ENCODE measurements around the gene IMMP2L. TPM values are rescaled to one million over a fixed set of nuclear protein-coding genes. Genes with fewer than 3 reads are reported as not detected.

IMMP2L gene
- total RNA-seq, 1 donor from 2014 or later, result 21.5 TPM

DNA sequence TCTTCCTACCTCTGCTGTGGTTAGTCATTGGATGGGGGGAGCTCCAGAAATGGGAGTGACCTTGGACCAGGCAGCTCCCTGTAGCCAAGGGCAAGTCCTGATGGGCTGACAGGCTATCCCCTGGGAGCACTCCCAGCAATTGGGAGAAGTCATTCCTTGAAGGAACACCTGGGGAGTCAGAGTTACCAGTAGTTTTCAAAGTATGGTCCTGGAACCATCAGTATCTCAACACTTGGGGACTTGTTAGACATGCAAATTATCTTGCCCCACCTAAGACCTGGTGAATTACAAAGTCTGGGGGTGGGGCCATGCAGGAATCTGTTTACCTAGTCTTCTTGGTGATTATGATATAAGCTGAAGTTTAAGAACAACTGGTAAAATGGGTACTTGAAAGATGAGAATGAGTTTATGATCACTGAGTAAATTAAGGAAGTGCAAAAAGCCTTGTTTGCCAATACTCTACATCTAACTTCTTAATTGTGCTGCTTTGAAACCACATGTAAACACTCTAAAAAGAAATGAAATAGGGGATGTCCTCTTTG, 758.6 kb downstream of the IMMP2L start:
- H3K4me1 ChIP-seq, result peaks cover 5% of the 10 kb centered on the region

DNA sequence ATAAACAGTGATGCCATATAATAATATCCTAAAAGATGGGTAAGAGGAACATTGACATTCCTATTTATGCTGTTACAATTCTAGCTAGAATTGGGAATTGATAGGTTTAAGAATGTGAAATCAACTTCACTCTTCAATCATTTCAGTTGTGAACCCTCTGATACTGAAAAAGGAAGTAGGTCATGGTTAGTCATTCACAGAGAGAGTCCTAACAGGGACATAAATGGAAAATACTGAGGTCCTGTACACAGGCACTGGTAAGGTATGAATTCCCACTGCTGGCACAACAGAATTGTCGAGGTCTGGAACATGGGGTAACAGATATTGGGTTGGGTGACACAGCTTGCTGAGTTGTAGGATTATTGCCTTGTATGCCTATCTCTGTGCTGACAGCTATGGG, 760.8 kb downstream of the IMMP2L start:
- no peaks in the 10 kb centered on the region for H3K36me3 ChIP-seq
- H3K27ac ChIP-seq, result no peak overlapping the region
- H3K79me2 ChIP-seq (ENCODE audit: low read depth), result no peaks in the 10 kb centered on the region
- H3K4me2 ChIP-seq, result no peak overlapping the region
- peaks cover 6% of the 10 kb centered on the region for H3K4me1 Mint-ChIP-seq
- H3K4me1 ChIP-seq, result no peaks in the 10 kb centered on the region
- no peaks in the 10 kb centered on the region for H3F3A ChIP-seq (ENCODE audit: low read depth)
- H2AFZ ChIP-seq (replicated peaks), result no peak overlapping the region
- no peak overlapping the region for H3K27ac Mint-ChIP-seq
- no peaks in the 10 kb centered on the region for H3K9me3 ChIP-seq (ENCODE audit: low read depth)
- no peaks in the 10 kb centered on the region for H3K27me3 Mint-ChIP-seq (ENCODE audit: insufficient read depth, low read depth)
- H3K27me3 ChIP-seq, result no peaks in the 10 kb centered on the region
- TF ChIP-seq EZH2phosphoT487 (IDR thresholded peaks at IDR 0.05), result no peak
- TF ChIP-seq, protein P1, sequence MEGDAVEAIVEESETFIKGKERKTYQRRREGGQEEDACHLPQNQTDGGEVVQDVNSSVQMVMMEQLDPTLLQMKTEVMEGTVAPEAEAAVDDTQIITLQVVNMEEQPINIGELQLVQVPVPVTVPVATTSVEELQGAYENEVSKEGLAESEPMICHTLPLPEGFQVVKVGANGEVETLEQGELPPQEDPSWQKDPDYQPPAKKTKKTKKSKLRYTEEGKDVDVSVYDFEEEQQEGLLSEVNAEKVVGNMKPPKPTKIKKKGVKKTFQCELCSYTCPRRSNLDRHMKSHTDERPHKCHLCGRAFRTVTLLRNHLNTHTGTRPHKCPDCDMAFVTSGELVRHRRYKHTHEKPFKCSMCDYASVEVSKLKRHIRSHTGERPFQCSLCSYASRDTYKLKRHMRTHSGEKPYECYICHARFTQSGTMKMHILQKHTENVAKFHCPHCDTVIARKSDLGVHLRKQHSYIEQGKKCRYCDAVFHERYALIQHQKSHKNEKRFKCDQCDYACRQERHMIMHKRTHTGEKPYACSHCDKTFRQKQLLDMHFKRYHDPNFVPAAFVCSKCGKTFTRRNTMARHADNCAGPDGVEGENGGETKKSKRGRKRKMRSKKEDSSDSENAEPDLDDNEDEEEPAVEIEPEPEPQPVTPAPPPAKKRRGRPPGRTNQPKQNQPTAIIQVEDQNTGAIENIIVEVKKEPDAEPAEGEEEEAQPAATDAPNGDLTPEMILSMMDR (IDR thresholded peaks at IDR 0.05), result no peak
- no peak for TF ChIP-seq EZH2 (IDR thresholded peaks at IDR 0.05)
- no peak for DNase-seq (ENCODE audit: low spot score)
- H3K36me3 Mint-ChIP-seq, result no peaks in the 10 kb centered on the region
- H4K20me1 ChIP-seq (ENCODE audit: low read depth), result no peaks in the 10 kb centered on the region
- no peak overlapping the region for H3K4me3 Mint-ChIP-seq
- no peaks in the 10 kb centered on the region for H3K9me3 Mint-ChIP-seq
- no peak overlapping the region for H3K4me3 ChIP-seq
- no peak overlapping the region for H3K9ac ChIP-seq

More for the DNA sequence above, 758.6 kb downstream of the IMMP2L start:
- Histone ChIP-seq H3K27ac (no peak overlapping the region), H3K9me3 (ENCODE audit: low read depth) (no peaks in the 10 kb centered on the region), H3K79me2 (ENCODE audit: low read depth) (no peaks in the 10 kb centered on the region), H2AFZ (replicated peaks) (no peak overlapping the region), H3K9ac (no peak overlapping the region), H3K4me3 (no peak overlapping the region), H4K20me1 (ENCODE audit: low read depth) (no peaks in the 10 kb centered on the region), H3K36me3 (no peaks in the 10 kb centered on the region), H3K27me3 (no peaks in the 10 kb centered on the region), H3K4me2 (no peak overlapping the region), H3F3A (ENCODE audit: low read depth) (no peaks in the 10 kb centered on the region)
- DNase-seq (ENCODE audit: low spot score), result no peak
- no peaks in the 10 kb centered on the region for H3K36me3 Mint-ChIP-seq
- TF ChIP-seq, protein P1 (IDR thresholded peaks at IDR 0.05), result no peak
- TF ChIP-seq EZH2phosphoT487 (IDR thresholded peaks at IDR 0.05), result no peak
- TF ChIP-seq EZH2 (IDR thresholded peaks at IDR 0.05), result no peak
- no peaks in the 10 kb centered on the region for H3K27me3 Mint-ChIP-seq (ENCODE audit: insufficient read depth, low read depth)
- peaks cover 9% of the 10 kb centered on the region for H3K4me1 Mint-ChIP-seq
- H3K9me3 Mint-ChIP-seq, result no peaks in the 10 kb centered on the region
- H3K27ac Mint-ChIP-seq, result no peak overlapping the region
- H3K4me3 Mint-ChIP-seq, result no peak overlapping the region

DNA sequence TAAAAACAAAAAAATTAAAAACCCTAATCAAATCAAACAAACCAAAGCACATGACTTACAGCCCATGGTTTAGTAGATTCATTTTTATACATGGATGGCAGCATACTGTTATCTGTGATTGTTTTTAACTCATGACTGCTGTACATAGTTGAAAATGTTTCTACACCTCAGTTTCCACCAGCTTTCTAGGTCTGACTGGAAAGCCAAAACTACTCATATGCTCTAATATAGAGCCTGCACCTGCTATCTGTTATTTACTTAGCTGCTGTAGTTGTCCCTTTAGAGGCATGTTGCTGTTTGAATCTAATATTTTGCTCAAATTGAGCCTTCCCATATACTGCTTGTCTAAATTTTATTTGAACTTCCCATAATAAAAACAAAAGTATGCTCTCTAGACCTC, 761.3 kb downstream of the IMMP2L start:
- no peak overlapping the region for H3K27ac ChIP-seq
- no peaks in the 10 kb centered on the region for H3K27me3 Mint-ChIP-seq (ENCODE audit: insufficient read depth, low read depth)
- no peak overlapping the region for H2AFZ ChIP-seq (replicated peaks)
- H3K36me3 ChIP-seq, result no peaks in the 10 kb centered on the region
- no peak for DNase-seq (ENCODE audit: low spot score)
- H3K9me3 ChIP-seq (ENCODE audit: low read depth), result no peaks in the 10 kb centered on the region
- no peak overlapping the region for H3K9ac ChIP-seq
- H4K20me1 ChIP-seq (ENCODE audit: low read depth), result no peaks in the 10 kb centered on the region
- H3K27ac Mint-ChIP-seq, result no peak overlapping the region
- TF ChIP-seq, protein P1 (IDR thresholded peaks at IDR 0.05), result no peak
- TF ChIP-seq EZH2phosphoT487 (IDR thresholded peaks at IDR 0.05) (no peak), EZH2 (IDR thresholded peaks at IDR 0.05) (no peak)
- H3K4me1 ChIP-seq, result no peaks in the 10 kb centered on the region
- no peaks in the 10 kb centered on the region for H3K79me2 ChIP-seq (ENCODE audit: low read depth)
- no peak overlapping the region for H3K4me2 ChIP-seq
- no peaks in the 10 kb centered on the region for H3F3A ChIP-seq (ENCODE audit: low read depth)
- no peaks in the 10 kb centered on the region for H3K9me3 Mint-ChIP-seq
- no peaks in the 10 kb centered on the region for H3K27me3 ChIP-seq
- no peak overlapping the region for H3K4me3 Mint-ChIP-seq
- H3K4me1 Mint-ChIP-seq, result peaks cover 6% of the 10 kb centered on the region
- no peaks in the 10 kb centered on the region for H3K36me3 Mint-ChIP-seq
- H3K4me3 ChIP-seq, result no peak overlapping the region
